B cell (primary cell): ENCODE results near the gene SCNN1B.

Experiments
- CTCF ChIP-seq: fragments of 200-600 bp; IDR thresholded peaks from one replicate; pipeline ENCODE4 v1.8.0; 2022; ENCODE audit warnings: antibody characterized with exemption, mild to moderate bottlenecking
- EZH2 ChIP-seq: IDR thresholded peaks from 2 replicates; pipeline ENCODE4 v1.6.1; 2012; ENCODE audit warnings: borderline replicate concordance, low read depth, mild to moderate bottlenecking, moderate library complexity, low read length; ENCODE audit not compliant: insufficient read depth, poor library complexity, severe bottlenecking

GRCh38 chr16:23252310-23252709 is 49.8 kb upstream of the SCNN1B start:
- TF ChIP-seq CTCF: no peak
- no peak for TF ChIP-seq EZH2
